HepG2 (cell line): ENCODE results near the gene STKLD1.

Experiments used
- CBX2 ChIP-seq, 2 experiments: fragments of 200-600 bp in 1 of 2; sonication (generic); formaldehyde crosslinking in 1 of 2; IDR thresholded peaks; 2 replicates each; pipeline versions ENCODE4 v1.7.0 to v1.8.1; 2018 to 2022; ENCODE audit warnings: low read depth in 2 of 2, low read length in 1 of 2, mild to moderate bottlenecking in 1 of 2, missing genetic modification reagents in 1 of 2
- KLF16 ChIP-seq, 2 experiments: sonication (generic) in 1 of 2; formaldehyde crosslinking in 1 of 2; IDR thresholded peaks; 2 replicates each; pipeline versions ENCODE4 v1.6.1 to v1.8.0; 2016 to 2023; ENCODE audit warnings: missing genetic modification reagents in 2 of 2, missing compliant biosample characterization in 1 of 2
- ZFX ChIP-seq: sonication (generic); formaldehyde crosslinking; IDR thresholded peaks from 2 replicates; pipeline ENCODE4 v1.4.0; 2020; ENCODE audit warnings: mild to moderate bottlenecking, low read depth, missing genetic modification reagents, moderate library complexity
- TF ChIP-seq, protein P1 (sequence below): sonication (generic); formaldehyde crosslinking; IDR thresholded peaks from 2 replicates; pipeline ENCODE4 v1.4.0; 2020; ENCODE audit warnings: missing genetic modification reagents
- TF ChIP-seq, protein P2 (sequence below): sonication (generic); formaldehyde crosslinking; IDR thresholded peaks from 2 replicates; pipeline ENCODE4 v1.5.0; 2020; ENCODE audit warnings: mild to moderate bottlenecking, missing genetic modification reagents

DNA sequence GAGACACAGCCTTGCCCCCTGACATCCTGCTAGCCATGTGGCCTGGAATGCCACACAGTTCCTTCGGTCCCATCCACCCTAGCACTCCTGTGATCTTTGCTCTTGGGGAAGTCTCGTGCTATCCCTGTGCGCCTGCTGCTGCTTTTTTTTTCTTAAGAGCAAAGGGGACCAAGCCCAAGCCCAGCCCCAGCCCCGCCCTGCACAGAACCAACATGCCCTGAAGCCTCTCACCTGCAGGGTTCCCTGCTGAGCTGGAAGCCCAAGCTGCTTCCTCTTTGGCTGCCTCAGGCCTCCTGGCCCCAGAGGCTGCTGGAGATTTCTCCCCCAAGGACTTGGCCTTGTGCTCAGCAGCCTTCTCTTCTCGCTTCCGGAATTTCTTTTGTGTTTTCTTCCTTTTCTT, 42.0 kb upstream of the STKLD1 start:
- TF ChIP-seq, protein P1, sequence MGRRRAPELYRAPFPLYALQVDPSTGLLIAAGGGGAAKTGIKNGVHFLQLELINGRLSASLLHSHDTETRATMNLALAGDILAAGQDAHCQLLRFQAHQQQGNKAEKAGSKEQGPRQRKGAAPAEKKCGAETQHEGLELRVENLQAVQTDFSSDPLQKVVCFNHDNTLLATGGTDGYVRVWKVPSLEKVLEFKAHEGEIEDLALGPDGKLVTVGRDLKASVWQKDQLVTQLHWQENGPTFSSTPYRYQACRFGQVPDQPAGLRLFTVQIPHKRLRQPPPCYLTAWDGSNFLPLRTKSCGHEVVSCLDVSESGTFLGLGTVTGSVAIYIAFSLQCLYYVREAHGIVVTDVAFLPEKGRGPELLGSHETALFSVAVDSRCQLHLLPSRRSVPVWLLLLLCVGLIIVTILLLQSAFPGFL (CRISPR knock-in tag), result no peak
- TF ChIP-seq KLF16 (CRISPR knock-in tag; IDR thresholded peaks at IDR 0.05), result no peak
- no peak for TF ChIP-seq ZFX
- TF ChIP-seq CBX2 (IDR thresholded peaks at IDR 0.05; ENCODE audit: low read depth, low read length), result no peak
- TF ChIP-seq CBX2 (CRISPR knock-in tag; IDR thresholded peaks at IDR 0.05; ENCODE audit: low read depth), result no peak
- TF ChIP-seq, protein P2, sequence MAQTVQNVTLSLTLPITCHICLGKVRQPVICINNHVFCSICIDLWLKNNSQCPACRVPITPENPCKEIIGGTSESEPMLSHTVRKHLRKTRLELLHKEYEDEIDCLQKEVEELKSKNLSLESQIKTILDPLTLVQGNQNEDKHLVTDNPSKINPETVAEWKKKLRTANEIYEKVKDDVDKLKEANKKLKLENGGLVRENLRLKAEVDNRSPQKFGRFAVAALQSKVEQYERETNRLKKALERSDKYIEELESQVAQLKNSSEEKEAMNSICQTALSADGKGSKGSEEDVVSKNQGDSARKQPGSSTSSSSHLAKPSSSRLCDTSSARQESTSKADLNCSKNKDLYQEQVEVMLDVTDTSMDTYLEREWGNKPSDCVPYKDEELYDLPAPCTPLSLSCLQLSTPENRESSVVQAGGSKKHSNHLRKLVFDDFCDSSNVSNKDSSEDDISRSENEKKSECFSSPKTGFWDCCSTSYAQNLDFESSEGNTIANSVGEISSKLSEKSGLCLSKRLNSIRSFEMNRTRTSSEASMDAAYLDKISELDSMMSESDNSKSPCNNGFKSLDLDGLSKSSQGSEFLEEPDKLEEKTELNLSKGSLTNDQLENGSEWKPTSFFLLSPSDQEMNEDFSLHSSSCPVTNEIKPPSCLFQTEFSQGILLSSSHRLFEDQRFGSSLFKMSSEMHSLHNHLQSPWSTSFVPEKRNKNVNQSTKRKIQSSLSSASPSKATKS (CRISPR knock-in tag), result no peak
